ENCODE data around the gene FMNL2.

GRCh38 chr2:152372438-152372984, 37.5 kb downstream of the FMNL2 start:
- no peak for TF ChIP-seq POLR2A (IDR thresholded peaks at IDR 0.05; ENCODE audit: low read length)
- no peak for TF ChIP-seq GATA1 (IDR thresholded peaks at IDR 0.05; ENCODE audit: low read depth, low read length)

Measured in erythroblast (primary cell).